GM12891 (cell line): ENCODE data around the gene EHD4.

ENCODE experiments used
- POLR2A ChIP-seq: IDR thresholded peaks from 2 replicates; pipeline ENCODE4 v1.6.1; 2011; ENCODE audit warnings: low read depth, low read length, control low read depth
- POLR2AphosphoS5 ChIP-seq: IDR thresholded peaks from 2 replicates; pipeline ENCODE4 v1.6.1; 2011; ENCODE audit warnings: low read depth, low read length, control low read depth
- TAF1 ChIP-seq: IDR thresholded peaks from 2 replicates; pipeline ENCODE4 v1.6.1; 2011; ENCODE audit warnings: low read depth, low read length, control low read depth

- TF ChIP-seq POLR2A (no peak), TAF1 (no peak), POLR2AphosphoS5 (no peak)
These were observed 106.1 kb downstream of the EHD4 start for GRCh38 chr15:41866263-41866703.
